PFSK-1 (cell line): ENCODE data around the gene TMEM19.

ENCODE experiments used
- FOXP2 ChIP-seq: optimal IDR thresholded peaks from 2 replicates; pipeline ENCODE3; 2011; ENCODE audit warnings: borderline replicate concordance, control low read depth, inconsistent platforms; ENCODE audit not compliant: insufficient read depth; ENCODE audit errors: extremely low read length, extremely low read depth
- POLR2AphosphoS5 ChIP-seq: IDR thresholded peaks from 2 replicates; pipeline ENCODE4 v1.6.1; 2012; ENCODE audit warnings: low read depth, mild to moderate bottlenecking, control low read depth, low read length, moderate library complexity
- SIN3A ChIP-seq: IDR thresholded peaks from 2 replicates; pipeline ENCODE4 v1.6.1; 2012; ENCODE audit warnings: mild to moderate bottlenecking, low read length, moderate library complexity, borderline replicate concordance; ENCODE audit not compliant: insufficient read depth
- TAF1 ChIP-seq: IDR thresholded peaks from 2 replicates; pipeline ENCODE4 v1.6.1; 2012; ENCODE audit warnings: low read length, control low read depth, borderline replicate concordance; ENCODE audit not compliant: insufficient read depth
- TF ChIP-seq, protein P1 (sequence below), 2 experiments: IDR thresholded peaks; 2 replicates each; pipeline versions ENCODE4 v1.6.1 to v1.8.0; 2011 to 2012; ENCODE audit warnings: low read depth in 2 of 2, low read length in 2 of 2, control low read depth in 1 of 2, inconsistent platforms in 1 of 2, mild to moderate bottlenecking in 1 of 2, moderate library complexity in 1 of 2; ENCODE audit not compliant: insufficient read depth in 1 of 2

Gene TMEM19

DNA sequence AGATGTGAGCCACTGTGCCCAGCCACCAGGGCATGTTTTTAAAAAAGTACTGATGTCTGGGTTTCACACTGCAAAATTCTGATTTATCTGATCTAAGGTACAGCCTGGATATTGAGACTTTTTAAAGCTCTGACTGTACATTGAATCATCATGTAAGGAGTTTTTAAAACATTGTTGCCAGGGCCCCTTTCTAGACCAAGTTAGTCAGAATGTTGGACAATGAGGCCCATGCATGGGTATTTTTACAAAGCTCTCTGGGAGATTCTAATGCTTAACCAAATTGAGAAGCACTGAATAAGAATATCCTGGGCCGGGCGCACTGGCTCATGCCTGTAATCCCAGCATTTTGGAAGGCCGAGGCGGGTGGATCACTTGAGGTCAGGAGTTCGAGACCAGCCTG is 16.7 kb downstream of the TMEM19 start:
- TF ChIP-seq, protein P1, sequence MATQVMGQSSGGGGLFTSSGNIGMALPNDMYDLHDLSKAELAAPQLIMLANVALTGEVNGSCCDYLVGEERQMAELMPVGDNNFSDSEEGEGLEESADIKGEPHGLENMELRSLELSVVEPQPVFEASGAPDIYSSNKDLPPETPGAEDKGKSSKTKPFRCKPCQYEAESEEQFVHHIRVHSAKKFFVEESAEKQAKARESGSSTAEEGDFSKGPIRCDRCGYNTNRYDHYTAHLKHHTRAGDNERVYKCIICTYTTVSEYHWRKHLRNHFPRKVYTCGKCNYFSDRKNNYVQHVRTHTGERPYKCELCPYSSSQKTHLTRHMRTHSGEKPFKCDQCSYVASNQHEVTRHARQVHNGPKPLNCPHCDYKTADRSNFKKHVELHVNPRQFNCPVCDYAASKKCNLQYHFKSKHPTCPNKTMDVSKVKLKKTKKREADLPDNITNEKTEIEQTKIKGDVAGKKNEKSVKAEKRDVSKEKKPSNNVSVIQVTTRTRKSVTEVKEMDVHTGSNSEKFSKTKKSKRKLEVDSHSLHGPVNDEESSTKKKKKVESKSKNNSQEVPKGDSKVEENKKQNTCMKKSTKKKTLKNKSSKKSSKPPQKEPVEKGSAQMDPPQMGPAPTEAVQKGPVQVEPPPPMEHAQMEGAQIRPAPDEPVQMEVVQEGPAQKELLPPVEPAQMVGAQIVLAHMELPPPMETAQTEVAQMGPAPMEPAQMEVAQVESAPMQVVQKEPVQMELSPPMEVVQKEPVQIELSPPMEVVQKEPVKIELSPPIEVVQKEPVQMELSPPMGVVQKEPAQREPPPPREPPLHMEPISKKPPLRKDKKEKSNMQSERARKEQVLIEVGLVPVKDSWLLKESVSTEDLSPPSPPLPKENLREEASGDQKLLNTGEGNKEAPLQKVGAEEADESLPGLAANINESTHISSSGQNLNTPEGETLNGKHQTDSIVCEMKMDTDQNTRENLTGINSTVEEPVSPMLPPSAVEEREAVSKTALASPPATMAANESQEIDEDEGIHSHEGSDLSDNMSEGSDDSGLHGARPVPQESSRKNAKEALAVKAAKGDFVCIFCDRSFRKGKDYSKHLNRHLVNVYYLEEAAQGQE (IDR thresholded peaks at IDR 0.05; ENCODE audit: insufficient read depth in 1 of 2, low read depth in 2 of 2, low read length in 2 of 2) = no peak
- no peak for TF ChIP-seq SIN3A
- TF ChIP-seq TAF1 = no peak
- TF ChIP-seq FOXP2 = no peak
- TF ChIP-seq POLR2AphosphoS5 = no peak

DNA sequence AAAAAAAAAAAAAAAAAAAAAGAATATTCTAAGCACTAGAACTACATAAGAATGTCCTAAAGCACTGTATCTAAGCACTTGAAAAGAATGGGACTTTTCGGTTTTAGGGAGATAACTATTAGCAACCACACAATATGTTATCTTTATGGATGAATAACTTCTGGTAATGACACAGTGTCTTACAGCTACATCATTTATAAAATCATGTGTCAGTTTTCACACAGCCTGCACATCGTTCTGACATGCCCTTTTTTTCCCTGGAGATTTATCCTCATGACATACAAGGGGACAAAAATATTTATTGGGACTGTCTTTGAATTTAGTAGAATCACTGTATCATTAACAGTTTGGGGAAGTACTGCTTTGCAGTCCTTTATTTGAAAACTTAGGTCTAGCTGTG is 17.3 kb downstream of the TMEM19 start:
- TF ChIP-seq TAF1 = no peak
- TF ChIP-seq, protein P1 (IDR thresholded peaks at IDR 0.05; ENCODE audit: insufficient read depth in 1 of 2, low read depth in 2 of 2, low read length in 2 of 2) = no peak

DNA sequence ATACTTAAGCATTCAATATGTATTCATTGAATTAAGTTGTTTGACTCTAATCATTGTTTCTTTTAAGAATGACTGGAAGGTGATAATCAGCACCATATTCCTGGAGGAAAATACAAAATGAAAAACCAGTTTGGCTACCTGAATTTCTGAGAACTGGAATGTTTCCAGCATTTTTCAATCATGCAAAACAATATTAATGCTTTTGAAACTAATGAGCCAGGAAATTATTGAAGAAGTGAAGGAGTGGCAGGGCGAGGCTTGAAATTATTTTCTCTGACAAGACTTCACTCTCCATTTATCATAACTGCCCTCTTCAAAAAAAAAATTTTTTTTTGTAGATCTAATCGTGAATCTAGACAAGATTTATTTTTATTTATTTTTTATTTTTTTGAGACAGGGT is 19.0 kb downstream of the TMEM19 start:
- TF ChIP-seq TAF1 (no peak), FOXP2 (no peak), SIN3A (no peak), POLR2AphosphoS5 (no peak)
- TF ChIP-seq, protein P1 (IDR thresholded peaks at IDR 0.05; ENCODE audit: insufficient read depth in 1 of 2, low read depth in 2 of 2, low read length in 2 of 2) = no peak

DNA sequence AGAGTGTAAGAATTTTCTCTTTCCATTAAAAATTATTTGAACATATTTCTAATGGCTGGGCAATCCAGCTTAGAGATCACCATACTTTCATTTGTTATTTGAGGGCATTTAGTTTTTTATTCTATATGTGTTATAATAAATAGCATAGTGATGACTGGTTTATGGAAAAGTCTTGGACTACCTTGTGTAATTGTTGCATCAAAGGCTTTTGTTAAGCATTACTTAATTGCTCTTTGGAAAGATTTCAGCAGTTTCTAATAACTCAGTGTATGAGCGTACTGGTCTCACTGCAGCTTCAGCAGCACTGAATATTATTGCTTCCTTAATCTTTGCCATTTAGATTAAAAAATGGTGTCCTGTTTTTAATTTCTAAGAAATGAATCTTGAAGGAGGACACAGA is 22.8 kb downstream of the TMEM19 start:
- TF ChIP-seq SIN3A (no peak), TAF1 (no peak)

DNA sequence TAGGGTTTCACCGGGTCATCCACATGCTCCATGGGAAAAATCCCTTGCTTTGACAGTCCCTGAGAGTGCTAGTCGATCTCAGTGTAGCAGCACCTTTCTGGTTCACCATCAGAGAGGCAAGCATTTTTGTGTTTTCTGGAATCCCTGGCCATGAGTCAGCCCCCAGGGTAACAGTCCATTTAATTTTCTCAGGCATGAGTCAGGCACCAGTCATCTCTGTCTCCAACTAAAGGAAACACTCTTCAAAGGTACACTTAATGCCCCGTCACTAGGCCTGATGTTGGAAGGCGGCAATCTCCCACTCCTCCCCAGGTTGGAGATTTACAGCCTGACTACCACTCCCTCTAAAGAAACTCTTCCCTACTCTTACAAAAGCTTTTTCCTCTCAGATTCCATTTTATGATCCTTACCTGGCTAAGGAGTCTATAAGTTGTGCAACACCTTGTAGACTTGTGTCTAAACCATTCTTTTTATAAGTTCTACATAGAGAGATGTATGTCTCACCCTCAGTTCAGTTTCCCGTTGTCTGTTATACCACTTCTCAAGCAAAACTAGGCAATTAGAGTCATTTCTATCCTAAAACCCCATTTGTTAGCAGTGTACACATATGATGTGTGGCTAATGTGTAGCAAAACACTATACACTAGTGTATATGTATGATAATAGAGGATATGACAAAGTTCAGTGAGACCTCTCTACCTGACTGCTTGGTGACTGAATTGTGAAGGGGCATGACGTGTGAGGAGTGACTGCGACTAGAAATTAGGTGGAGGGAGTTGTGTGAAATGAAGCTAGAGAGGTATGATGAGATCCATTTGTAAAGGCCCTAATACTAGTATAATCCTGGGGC is 24.6 kb downstream of the TMEM19 start:
- TF ChIP-seq FOXP2 = no peak
- no peak for TF ChIP-seq TAF1
- no peak for TF ChIP-seq SIN3A
- TF ChIP-seq, protein P1 (IDR thresholded peaks at IDR 0.05; ENCODE audit: insufficient read depth in 1 of 2, low read depth in 2 of 2, low read length in 2 of 2) = no peak
- TF ChIP-seq POLR2AphosphoS5 = no peak
